Measurements from ENCODE around the gene KCTD20. TPM values are rescaled to one million over a fixed set of nuclear protein-coding genes. Genes with fewer than 3 reads are reported as not detected.
"Not testable (repeated sequence)": the region's sequence is repeated elsewhere in the genome, so short reads cannot be mapped to it uniquely, and the experiment has no call there.

The KCTD20 gene
- total RNA-seq, 4 donors from 2014 or later = 32.4 to 55.3 (median 37.2) TPM

DNA sequence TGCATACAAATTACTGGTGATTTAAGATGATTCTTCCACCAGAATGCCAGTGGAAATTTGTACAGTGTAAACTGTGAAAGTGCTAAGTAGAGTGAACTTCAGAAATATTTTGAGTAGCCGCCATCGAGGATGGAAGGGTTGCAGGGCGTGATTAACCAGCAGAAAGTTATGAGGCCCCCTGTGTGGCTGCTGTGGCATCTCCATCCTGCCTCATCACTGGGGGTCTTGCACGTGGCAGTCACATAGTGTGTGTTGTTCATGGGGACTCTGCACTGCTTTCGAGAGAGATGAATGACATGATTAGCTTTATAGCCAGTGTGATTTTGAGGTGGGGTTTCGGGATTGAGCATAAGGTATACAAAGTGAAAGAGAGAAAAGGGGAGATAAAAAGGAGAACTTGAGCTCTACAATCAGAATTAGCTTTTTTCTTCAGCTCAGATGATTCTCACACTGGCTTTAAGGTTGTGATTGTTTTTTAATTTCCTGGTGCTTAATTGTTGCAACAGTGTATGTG, 26.4 kb downstream of the KCTD20 start:
- H3K4me1 ChIP-seq = no peaks in the 10 kb centered on the region
- intact Hi-C loops (cut with DNase I) = no loop called here
- TF ChIP-seq, protein P1, sequence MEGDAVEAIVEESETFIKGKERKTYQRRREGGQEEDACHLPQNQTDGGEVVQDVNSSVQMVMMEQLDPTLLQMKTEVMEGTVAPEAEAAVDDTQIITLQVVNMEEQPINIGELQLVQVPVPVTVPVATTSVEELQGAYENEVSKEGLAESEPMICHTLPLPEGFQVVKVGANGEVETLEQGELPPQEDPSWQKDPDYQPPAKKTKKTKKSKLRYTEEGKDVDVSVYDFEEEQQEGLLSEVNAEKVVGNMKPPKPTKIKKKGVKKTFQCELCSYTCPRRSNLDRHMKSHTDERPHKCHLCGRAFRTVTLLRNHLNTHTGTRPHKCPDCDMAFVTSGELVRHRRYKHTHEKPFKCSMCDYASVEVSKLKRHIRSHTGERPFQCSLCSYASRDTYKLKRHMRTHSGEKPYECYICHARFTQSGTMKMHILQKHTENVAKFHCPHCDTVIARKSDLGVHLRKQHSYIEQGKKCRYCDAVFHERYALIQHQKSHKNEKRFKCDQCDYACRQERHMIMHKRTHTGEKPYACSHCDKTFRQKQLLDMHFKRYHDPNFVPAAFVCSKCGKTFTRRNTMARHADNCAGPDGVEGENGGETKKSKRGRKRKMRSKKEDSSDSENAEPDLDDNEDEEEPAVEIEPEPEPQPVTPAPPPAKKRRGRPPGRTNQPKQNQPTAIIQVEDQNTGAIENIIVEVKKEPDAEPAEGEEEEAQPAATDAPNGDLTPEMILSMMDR (IDR thresholded peaks at IDR 0.05) = no peak
- WGBS, 2 donors = 80 to 84% methylated on average over 6 of the region's 6 CpGs
- no peaks in the 10 kb centered on the region for H3K27me3 ChIP-seq
- no peaks in the 10 kb centered on the region for H3K9me3 ChIP-seq
- no peak overlapping the region for H3K27ac ChIP-seq
- no peak for DNase-seq
- H3K36me3 ChIP-seq = peaks cover 5 to 7% of the 10 kb centered on the region in 2 donors
- no peak overlapping the region for H3K4me3 ChIP-seq (replicated peaks in 1 of 3)

DNA sequence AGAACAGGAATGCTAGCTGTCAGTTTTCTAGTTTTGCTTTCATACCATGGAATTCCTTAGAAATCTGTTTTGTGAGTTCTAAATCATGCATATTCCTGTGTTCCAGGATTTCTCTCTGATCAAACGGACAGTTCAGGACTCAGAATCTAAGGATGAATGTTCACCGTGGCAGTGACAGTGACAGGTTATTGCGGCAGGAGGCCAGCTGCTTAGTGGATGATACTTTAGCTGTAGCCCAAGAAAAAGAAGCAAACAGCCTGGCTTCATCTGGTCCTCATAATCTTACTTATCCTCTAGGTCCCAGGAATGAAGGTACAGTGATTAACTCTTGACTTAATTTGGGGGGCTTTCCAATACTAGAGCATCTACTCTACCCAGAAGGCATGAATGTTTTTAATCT, 27.1 kb downstream of the KCTD20 start:
- Histone ChIP-seq H3K27me3 (no peaks in the 10 kb centered on the region), H3K9me3 (no peaks in the 10 kb centered on the region), H3K27ac (no peak overlapping the region), H3K36me3 (peaks cover 5 to 7% of the 10 kb centered on the region in 2 donors), H3K4me1 (no peaks in the 10 kb centered on the region), H3K4me3 (replicated peaks in 1 of 3) (no peak overlapping the region)
- 92 to 97% methylated on average over 3 of the region's 3 CpGs for WGBS, 2 donors
- no peak for DNase-seq
- no peak for TF ChIP-seq POLR2A (IDR thresholded peaks at IDR 0.05)
- intact Hi-C loops (cut with DNase I) = no loop called here

DNA sequence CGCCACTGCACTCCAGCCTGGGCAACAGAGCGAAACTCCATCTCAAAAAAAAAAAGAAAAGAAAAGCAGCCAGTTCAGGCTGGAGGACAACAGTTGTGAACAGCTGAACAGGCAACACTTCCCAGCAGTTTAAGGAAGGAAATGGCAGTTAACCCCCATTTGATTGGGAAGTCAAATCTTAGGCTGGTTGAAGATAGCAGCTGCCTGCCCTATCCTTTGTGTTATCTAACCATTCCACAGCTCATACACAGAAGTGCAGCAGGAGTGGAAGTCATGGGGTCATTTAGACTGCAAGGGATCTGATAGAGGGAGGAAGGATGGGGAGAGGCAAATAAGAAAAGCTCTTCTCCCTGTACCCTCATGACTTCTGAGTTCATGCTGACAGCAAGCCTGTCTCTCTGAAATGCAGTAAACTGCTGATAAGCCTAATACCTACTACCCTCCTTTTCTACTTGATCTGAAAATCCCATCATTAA, 35.3 kb downstream of the KCTD20 start:
- intact Hi-C loops (cut with DNase I) = no loop called here
- 84 to 93% methylated on average over 2 of the region's 2 CpGs for WGBS, 2 donors
- no peaks in the 10 kb centered on the region for H3K9me3 ChIP-seq
- no peaks in the 10 kb centered on the region for H3K27me3 ChIP-seq
- H3K4me3 ChIP-seq (replicated peaks in 1 of 3) = no peak overlapping the region
- no peak for TF ChIP-seq POLR2A (IDR thresholded peaks at IDR 0.05)
- TF ChIP-seq, protein P1 (IDR thresholded peaks at IDR 0.05) = no peak
- H3K36me3 ChIP-seq = peaks cover 11 to 13% of the 10 kb centered on the region in 2 donors
- no peak for DNase-seq
- no peak overlapping the region for H3K27ac ChIP-seq
- no peaks in the 10 kb centered on the region for H3K4me1 ChIP-seq

DNA sequence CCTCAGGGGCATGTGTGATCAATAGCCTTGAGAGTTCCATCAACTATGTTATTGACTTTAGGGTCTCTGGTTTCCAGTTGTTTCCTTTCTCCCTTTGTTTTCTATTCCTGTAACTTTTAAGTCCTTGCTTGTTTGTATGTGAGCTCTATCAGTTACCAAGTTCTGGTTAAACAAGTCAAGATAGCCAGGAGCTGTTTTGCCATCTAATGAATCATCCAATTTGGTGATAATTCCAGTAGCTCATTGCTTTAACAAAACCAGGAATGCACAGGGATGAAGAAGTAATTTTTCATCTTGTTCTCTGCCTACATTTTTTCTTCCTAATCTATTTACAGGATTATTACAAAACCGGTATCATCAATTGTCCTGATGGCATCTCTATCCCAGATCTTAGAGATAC, 36.5 kb downstream of the KCTD20 start:
- Histone ChIP-seq H3K4me1 (no peaks in the 10 kb centered on the region), H3K36me3 (peaks cover 11 to 12% of the 10 kb centered on the region in 2 donors), H3K9me3 (no peaks in the 10 kb centered on the region), H3K27ac (no peak overlapping the region), H3K4me3 (replicated peaks in 1 of 3) (no peak overlapping the region), H3K27me3 (no peaks in the 10 kb centered on the region)
- TF ChIP-seq, protein P1 (IDR thresholded peaks at IDR 0.05) = no peak
- TF ChIP-seq POLR2A (IDR thresholded peaks at IDR 0.05) = no peak
- WGBS, 2 donors = 75 to 79% methylated on average over 1 of the region's 1 CpG
- intact Hi-C loops (cut with DNase I) = no loop called here
- DNase-seq = no peak

DNA sequence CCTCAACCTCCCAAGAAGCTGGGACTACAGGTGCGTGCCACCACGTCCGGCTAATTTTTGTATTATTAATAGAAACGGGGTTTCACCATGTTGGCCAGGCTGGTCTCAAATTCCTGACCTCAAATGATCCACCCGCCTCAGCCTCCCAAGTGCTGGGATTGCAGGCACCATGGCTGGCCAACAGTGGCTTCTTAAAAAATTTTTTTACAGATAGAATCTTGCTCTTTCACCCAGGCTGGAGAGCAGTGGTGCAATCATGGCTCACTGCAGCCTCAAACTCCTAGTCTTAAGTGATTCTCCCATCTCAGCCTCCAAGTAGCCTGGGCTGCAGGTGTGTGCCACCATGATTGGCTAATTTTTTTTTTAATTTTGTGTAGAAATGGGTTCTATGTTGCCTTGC, 40.5 kb downstream of the KCTD20 start:
- H3K27me3 ChIP-seq; H3K9me3 ChIP-seq; H3K4me3 ChIP-seq (replicated peaks in 1 of 3); DNase-seq; H3K27ac ChIP-seq; intact Hi-C loops (cut with DNase I); H3K4me1 ChIP-seq: not testable (repeated sequence)
- WGBS, 2 donors = 97 to 99% methylated on average over 5 of the region's 5 CpGs
- H3K36me3 ChIP-seq = peaks cover 29 to 35% of the 10 kb centered on the region in 2 donors

DNA sequence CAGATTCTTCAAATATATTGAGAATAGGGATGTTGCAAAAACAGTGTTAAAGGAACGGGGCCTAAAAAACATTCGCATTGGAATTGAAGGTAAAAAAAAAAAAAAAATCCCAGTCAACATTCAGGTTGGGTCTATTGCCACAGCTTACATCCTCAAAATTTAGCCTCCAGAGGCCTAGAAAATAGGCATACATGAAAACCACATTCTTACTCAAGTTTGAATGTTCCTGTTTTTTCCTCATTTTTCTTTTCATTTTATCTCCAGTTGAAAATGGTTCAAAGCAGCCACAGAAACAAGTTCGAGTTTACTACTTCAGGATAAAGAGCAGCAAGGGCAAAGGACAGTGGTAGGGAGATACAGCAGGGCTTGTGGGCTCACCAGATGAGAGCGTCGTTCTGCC, 41.9 kb downstream of the KCTD20 start:
- DNase-seq = no peak
- no peak overlapping the region for H3K27ac ChIP-seq
- WGBS, 2 donors = 94 to 95% methylated on average over 5 of the region's 5 CpGs
- no peak overlapping the region for H3K4me3 ChIP-seq (replicated peaks in 1 of 3)
- no peaks in the 10 kb centered on the region for H3K27me3 ChIP-seq
- H3K36me3 ChIP-seq = peaks cover 27 to 33% of the 10 kb centered on the region in 2 donors
- no peaks in the 10 kb centered on the region for H3K9me3 ChIP-seq
- TF ChIP-seq, protein P1 (IDR thresholded peaks at IDR 0.05) = no peak
- TF ChIP-seq POLR2A (IDR thresholded peaks at IDR 0.05) = no peak
- intact Hi-C loops (cut with DNase I) = no loop called here
- peaks cover 8 to 10% of the 10 kb centered on the region in 2 donors for H3K4me1 ChIP-seq

Measured in thyroid gland (tissue), 4 donors.